Esophagus muscularis mucosa (tissue), 4 donors: ENCODE results near the gene GABRQ. TPM values are rescaled to one million over a fixed set of nuclear protein-coding genes. Genes with fewer than 3 reads are reported as not detected.

Experiments used
- DNase-seq: peaks from one replicate; pipeline ENCODE4 v3.0.0-alpha.2; 2017; ENCODE audit errors: extremely low spot score
- H3K27ac ChIP-seq, 4 donors: fragments of 200-600 bp; sonication (generic); replicated peaks in 1 of 4; 1 replicate in 3 of 4; 2 replicates in 1 of 4; pipeline ENCODE4 v1.5.1; 2016 to 2019; ENCODE audit warnings: mild to moderate bottlenecking in 1 of 4
- H3K27me3 ChIP-seq, 4 donors: fragments of 200-600 bp; sonication (generic); one replicate each; pipeline versions ENCODE4 v1.5.1 to v1.6.0; 2016 to 2019
- H3K36me3 ChIP-seq, 4 donors: fragments of 200-600 bp; sonication (generic); one replicate each; pipeline ENCODE4 v1.5.1; 2016 to 2019
- H3K4me1 ChIP-seq, 4 donors: fragments of 200-600 bp; sonication (generic); one replicate each; pipeline ENCODE4 v1.5.1; 2016 to 2019
- H3K4me3 ChIP-seq, 4 donors: fragments of 200-600 bp; sonication (generic); 1 replicate in 2 of 4; 2 replicates in 2 of 4; pipeline ENCODE4 v1.5.1; 2016 to 2019; ENCODE audit warnings: mild to moderate bottlenecking in 4 of 4, moderate library complexity in 1 of 4
- H3K9me3 ChIP-seq, 4 donors: fragments of 200-600 bp; sonication (generic); 1 replicate in 3 of 4; 2 replicates in 1 of 4; pipeline ENCODE4 v1.5.1; 2016 to 2019
- CTCF ChIP-seq, 3 experiments: fragments of 200-600 bp in 2 of 3; fragments of 450-650 bp in 1 of 3; sonication (generic) in 2 of 3; IDR thresholded peaks; one replicate each; pipeline ENCODE4 v1.5.1; 2017 to 2019; ENCODE audit warnings: antibody characterized with exemption in 3 of 3, mild to moderate bottlenecking in 2 of 3, moderate library complexity in 1 of 3
- EP300 ChIP-seq: sonication (generic); formaldehyde crosslinking; IDR thresholded peaks from one replicate; pipeline ENCODE4 v1.6.1; 2017; ENCODE audit warnings: antibody characterized with exemption
- POLR2A ChIP-seq: fragments of 450-650 bp; IDR thresholded peaks from one replicate; pipeline ENCODE4 v1.6.1; 2017; ENCODE audit warnings: antibody characterized with exemption, moderate library complexity, mild to moderate bottlenecking, low read depth
- POLR2AphosphoS5 ChIP-seq, 2 donors: sonication (generic); formaldehyde crosslinking; IDR thresholded peaks; one replicate each; pipeline ENCODE4 v1.6.1; 2017; ENCODE audit warnings: antibody characterized with exemption in 2 of 2
- WGBS: methylation state at CpG from one replicate; pipeline ENCODE4 v1.1.5; 2018; 5-methylcytosine and 5-hydroxymethylcytosine counted together
- intact Hi-C: fragments of 100-400 bp; cut with DNase I; formaldehyde crosslinking; loops from one replicate; pipeline ENCODE4 v1.15.1; 2023
- total RNA-seq, 4 donors: library from RNA; depleted of rRNA; stranded (reverse); fragments of >200 nt; gene quantifications; one replicate each; pipeline versions ENCODE4 v1.1.0 to v1.2.1, GENCODE V29; 2016

The GABRQ gene
- total RNA-seq, 4 donors from 2014 or later: 0.06 TPM; not detected in 3

- no peak for DNase-seq
- no peaks in the 10 kb centered on the region for H3K9me3 ChIP-seq
- H3K27ac ChIP-seq: no peak overlapping the region
- H3K36me3 ChIP-seq: no peaks in the 10 kb centered on the region
- intact Hi-C loops: no loop called here
- WGBS: 65% methylated on average over 1 of the region's 1 CpG
- no peaks in the 10 kb centered on the region for H3K4me1 ChIP-seq
- no peak for TF ChIP-seq POLR2AphosphoS5 (IDR thresholded peaks at IDR 0.05)
- TF ChIP-seq POLR2A: no peak
- TF ChIP-seq EP300: no peak
- TF ChIP-seq CTCF (IDR thresholded peaks at IDR 0.05): no peak
- H3K27me3 ChIP-seq: no peaks in the 10 kb centered on the region
- no peak overlapping the region for H3K4me3 ChIP-seq
These were observed 22.9 kb upstream of the GABRQ start for GRCh38 chrX:152614791-152615190.

GRCh38 chrX:152619897-152620296 is 17.8 kb upstream of the GABRQ start:
- Histone ChIP-seq H3K4me1 (no peaks in the 10 kb centered on the region), H3K27ac (no peak overlapping the region), H3K36me3 (no peaks in the 10 kb centered on the region), H3K27me3 (peaks cover 0 to 12% (median 0%) of the 10 kb centered on the region in 4 donors), H3K4me3 (no peak overlapping the region), H3K9me3 (no peaks in the 10 kb centered on the region)
- no peak for DNase-seq
- intact Hi-C loops: loop anchor here (10.0 kb wide), 1 partner anchor 55 kb away; no protein-coding TSS in a partner anchor
- no peak for TF ChIP-seq POLR2A
- TF ChIP-seq CTCF (IDR thresholded peaks at IDR 0.05): no peak
- 53% methylated on average over 2 of the region's 2 CpGs for whole genome bisulfite sequencing

- peak; percentile 87 for DNase-seq
- Histone ChIP-seq H3K4me1 (peaks cover 0 to 1% (median 0%) of the 10 kb centered on the region in 4 donors), H3K27ac (no peak overlapping the region), H3K9me3 (no peaks in the 10 kb centered on the region), H3K36me3 (no peaks in the 10 kb centered on the region), H3K27me3 (peaks cover 0 to 6% (median 3%) of the 10 kb centered on the region in 4 donors), H3K4me3 (no peak overlapping the region)
- TF ChIP-seq CTCF (IDR thresholded peaks at IDR 0.05) (peak; percentile 56 to 72 (median 57)), EP300 (no peak), POLR2A (no peak), POLR2AphosphoS5 (IDR thresholded peaks at IDR 0.05) (no peak)
- WGBS: 40% methylated on average over 7 of the region's 7 CpGs
- intact Hi-C loops: loop anchor here (5.0 kb wide), 1 partner anchor 880 kb away; no protein-coding TSS in a partner anchor
These were observed 5.1 kb upstream of the GABRQ start for GRCh38 chrX:152632445-152633097.

GRCh38 chrX:152635941-152636340 is 1.8 kb upstream of the GABRQ start:
- Histone ChIP-seq H3K4me1 (peaks cover 0 to 9% (median 6%) of the 10 kb centered on the region in 4 donors), H3K27me3 (peaks cover 0 to 38% (median 16%) of the 10 kb centered on the region in 4 donors), H3K36me3 (no peaks in the 10 kb centered on the region), H3K4me3 (no peak overlapping the region), H3K27ac (no peak overlapping the region), H3K9me3 (no peaks in the 10 kb centered on the region)
- no peak for DNase-seq
- intact Hi-C loops: loop anchor here (5.0 kb wide), 1 partner anchor 1484 kb away; no protein-coding TSS in a partner anchor
- WGBS: 18% methylated on average over 7 of the region's 7 CpGs
- TF ChIP-seq POLR2AphosphoS5 (IDR thresholded peaks at IDR 0.05): no peak
- TF ChIP-seq CTCF (IDR thresholded peaks at IDR 0.05): peak; percentile 22 to 42 (median 27)
